Loucy (cell line): ENCODE measurements around the gene NSDHL.

Experiments used
- H2AFZ ChIP-seq: fragments of 200-600 bp; sonication (generic); 2 replicates; pipeline ENCODE4 v1.6.0; 2016; ENCODE audit warnings: antibody characterized with exemption, mild to moderate bottlenecking, low read length, moderate library complexity
- H3F3A ChIP-seq: fragments of 200-600 bp; 2 replicates; pipeline ENCODE4 v1.6.0; 2016; ENCODE audit warnings: antibody characterized with exemption, low read depth, mild to moderate bottlenecking
- H3K27me3 ChIP-seq: fragments of 200-600 bp; sonication (generic); 2 replicates; pipeline ENCODE4 v1.6.1; 2014; ENCODE audit warnings: low read length, mild to moderate bottlenecking; ENCODE audit not compliant: insufficient read depth, poor library complexity, severe bottlenecking
- H3K36me3 ChIP-seq: fragments of 200-600 bp; sonication (generic); 2 replicates; pipeline ENCODE4 v1.6.1; 2016; ENCODE audit warnings: low read length; ENCODE audit not compliant: insufficient read depth
- H3K4me1 ChIP-seq: fragments of 200-600 bp; sonication (generic); 2 replicates; pipeline ENCODE4 v1.5.1; 2014; ENCODE audit warnings: low read length, mild to moderate bottlenecking; ENCODE audit not compliant: insufficient read depth, poor library complexity, severe bottlenecking
- H3K4me2 ChIP-seq: fragments of 200-600 bp; sonication (generic); 2 replicates; pipeline ENCODE4 v1.6.0; 2014; ENCODE audit warnings: antibody characterized with exemption, low read length, low read depth, mild to moderate bottlenecking; ENCODE audit not compliant: poor library complexity, severe bottlenecking
- H3K4me3 ChIP-seq: fragments of 200-600 bp; sonication (generic); 2 replicates; pipeline ENCODE4 v1.5.1; 2014; ENCODE audit warnings: low read length, mild to moderate bottlenecking, mixed read lengths; ENCODE audit not compliant: poor library complexity, severe bottlenecking
- H3K79me2 ChIP-seq: fragments of 200-600 bp; sonication (generic); 2 replicates; pipeline ENCODE4 v1.6.1; 2014; ENCODE audit warnings: low read length; ENCODE audit not compliant: insufficient read depth
- H3K9ac ChIP-seq: fragments of 200-600 bp; sonication (generic); 2 replicates; pipeline ENCODE4 v1.6.0; 2014; ENCODE audit warnings: mild to moderate bottlenecking, low read depth, low read length, moderate library complexity; ENCODE audit not compliant: poor library complexity, severe bottlenecking
- H3K9me2 ChIP-seq: fragments of 200-600 bp; sonication (generic); replicated peaks from 2 replicates; pipeline ENCODE4 v1.6.1; 2016; ENCODE audit warnings: low read depth, low read length, mixed read lengths
- H3K9me3 ChIP-seq: fragments of 200-600 bp; sonication (generic); 2 replicates; pipeline ENCODE4 v1.6.1; 2014; ENCODE audit warnings: mild to moderate bottlenecking, antibody characterized with exemption, low read length, low read depth; ENCODE audit not compliant: insufficient read depth
- H4K20me1 ChIP-seq: fragments of 200-600 bp; sonication (generic); 2 replicates; pipeline ENCODE4 v1.6.0; 2014; ENCODE audit warnings: antibody characterized with exemption, low read length, mild to moderate bottlenecking; ENCODE audit not compliant: insufficient read depth, poor library complexity, severe bottlenecking
- EZH2phosphoT487 ChIP-seq: fragments of 200-600 bp; IDR thresholded peaks from 2 replicates; pipeline ENCODE4 v1.6.1; 2018; ENCODE audit warnings: antibody characterized with exemption, mild to moderate bottlenecking, moderate library complexity, borderline replicate concordance
- TF ChIP-seq, protein P1 (sequence below): fragments of 200-600 bp; sonication (generic); conservative IDR thresholded peaks from 2 replicates; pipeline ENCODE4 v1.5.1; 2014; ENCODE audit warnings: mild to moderate bottlenecking, antibody characterized with exemption, low read length

Gene NSDHL

DNA sequence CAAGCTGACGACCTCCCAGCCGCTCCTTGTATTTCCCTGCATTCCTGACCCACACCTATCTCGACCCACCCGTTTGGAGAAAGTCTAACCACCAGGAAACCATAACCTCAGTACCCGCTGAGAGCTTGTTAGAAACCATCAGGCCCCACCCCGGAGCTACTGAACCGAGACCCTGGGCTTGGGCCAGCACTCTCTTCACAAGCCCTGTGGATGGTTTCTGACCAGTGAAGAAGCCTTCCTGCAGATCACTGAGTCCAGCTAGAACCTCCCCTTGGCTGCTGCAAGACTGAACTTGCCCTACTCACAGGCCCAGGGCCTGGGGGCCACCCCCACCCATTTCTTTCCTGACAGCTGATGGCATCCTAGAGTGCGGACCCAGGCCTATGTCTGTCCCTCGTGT, 40.4 kb downstream of the NSDHL start:
- Histone ChIP-seq H3K27me3 (no peaks in the 10 kb centered on the region), H4K20me1 (no peaks in the 10 kb centered on the region), H3K4me2 (no peak overlapping the region), H3K36me3 (peaks cover 21% of the 10 kb centered on the region; the same call in 1 of the 2 replicates), H3K4me1 (no peaks in the 10 kb centered on the region), H3K4me3 (no peak overlapping the region), H3K9ac (no peak overlapping the region), H3K9me3 (no peaks in the 10 kb centered on the region), H3F3A (no peaks in the 10 kb centered on the region), H3K79me2 (no peaks in the 10 kb centered on the region), H3K9me2 (no peaks in the 10 kb centered on the region), H2AFZ (no peak overlapping the region)
- TF ChIP-seq EZH2phosphoT487, result no peak
- TF ChIP-seq, protein P1, sequence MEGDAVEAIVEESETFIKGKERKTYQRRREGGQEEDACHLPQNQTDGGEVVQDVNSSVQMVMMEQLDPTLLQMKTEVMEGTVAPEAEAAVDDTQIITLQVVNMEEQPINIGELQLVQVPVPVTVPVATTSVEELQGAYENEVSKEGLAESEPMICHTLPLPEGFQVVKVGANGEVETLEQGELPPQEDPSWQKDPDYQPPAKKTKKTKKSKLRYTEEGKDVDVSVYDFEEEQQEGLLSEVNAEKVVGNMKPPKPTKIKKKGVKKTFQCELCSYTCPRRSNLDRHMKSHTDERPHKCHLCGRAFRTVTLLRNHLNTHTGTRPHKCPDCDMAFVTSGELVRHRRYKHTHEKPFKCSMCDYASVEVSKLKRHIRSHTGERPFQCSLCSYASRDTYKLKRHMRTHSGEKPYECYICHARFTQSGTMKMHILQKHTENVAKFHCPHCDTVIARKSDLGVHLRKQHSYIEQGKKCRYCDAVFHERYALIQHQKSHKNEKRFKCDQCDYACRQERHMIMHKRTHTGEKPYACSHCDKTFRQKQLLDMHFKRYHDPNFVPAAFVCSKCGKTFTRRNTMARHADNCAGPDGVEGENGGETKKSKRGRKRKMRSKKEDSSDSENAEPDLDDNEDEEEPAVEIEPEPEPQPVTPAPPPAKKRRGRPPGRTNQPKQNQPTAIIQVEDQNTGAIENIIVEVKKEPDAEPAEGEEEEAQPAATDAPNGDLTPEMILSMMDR, result no peak

DNA sequence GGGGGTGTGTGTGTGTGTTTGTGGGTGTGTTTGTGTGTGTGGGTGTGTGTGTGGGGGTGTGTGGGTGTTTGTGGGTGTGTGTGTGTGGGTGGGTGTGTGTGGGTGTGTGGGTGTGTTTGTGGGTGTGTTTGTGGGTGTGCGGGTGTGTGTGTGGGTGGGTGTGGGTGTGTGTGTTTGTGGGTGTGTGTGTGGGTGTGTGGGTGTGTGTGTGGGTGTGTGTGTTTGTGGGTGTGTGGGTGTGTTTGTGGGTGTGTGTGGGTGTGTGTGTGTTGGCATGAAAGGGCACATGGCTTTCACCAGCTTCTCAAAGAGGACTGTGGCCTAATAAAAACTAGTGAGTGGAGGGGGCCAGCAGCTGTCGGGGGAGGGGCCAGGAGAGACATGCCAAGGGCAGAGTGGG, 41.7 kb downstream of the NSDHL start:
- H3K27me3 ChIP-seq, result no peaks in the 10 kb centered on the region

DNA sequence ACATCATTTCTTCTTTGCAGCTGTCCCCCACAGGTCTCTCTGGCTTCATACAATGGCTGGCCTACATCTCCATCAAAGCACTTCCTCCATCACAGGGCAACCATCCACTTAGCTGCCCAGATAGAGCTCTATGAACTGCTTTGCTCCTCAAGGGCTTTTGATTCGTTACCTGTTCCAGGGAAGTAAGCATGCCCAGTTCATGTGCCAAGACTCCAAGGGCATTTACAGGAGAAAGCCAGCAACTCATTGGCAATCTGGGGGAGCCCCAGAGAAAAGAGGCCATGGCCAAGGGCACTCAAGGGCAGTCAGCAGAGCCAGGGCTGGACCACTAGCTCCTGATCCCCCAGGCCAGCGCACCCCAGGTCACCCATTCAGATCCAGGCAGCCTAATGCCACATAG, 42.5 kb downstream of the NSDHL start:
- Histone ChIP-seq H3K9ac (no peak overlapping the region), H3K4me3 (no peak overlapping the region), H3K4me2 (no peak overlapping the region), H3K4me1 (no peaks in the 10 kb centered on the region), H2AFZ (no peak overlapping the region), H3K9me3 (no peaks in the 10 kb centered on the region), H3K9me2 (no peaks in the 10 kb centered on the region), H4K20me1 (no peaks in the 10 kb centered on the region), H3K79me2 (no peaks in the 10 kb centered on the region), H3K27me3 (no peaks in the 10 kb centered on the region), H3K36me3 (peaks cover 15% of the 10 kb centered on the region; the same call in 1 of the 2 replicates), H3F3A (no peaks in the 10 kb centered on the region)
- TF ChIP-seq, protein P1, result no peak
- no peak for TF ChIP-seq EZH2phosphoT487

More for the DNA sequence above, 41.7 kb downstream of the NSDHL start:
- H3K4me2 ChIP-seq, result no peak overlapping the region
- no peak overlapping the region for H2AFZ ChIP-seq
- no peaks in the 10 kb centered on the region for H3K4me1 ChIP-seq
- no peaks in the 10 kb centered on the region for H3K9me2 ChIP-seq
- H3K4me3 ChIP-seq, result no peak overlapping the region
- TF ChIP-seq, protein P1, result no peak
- no peak for TF ChIP-seq EZH2phosphoT487
- no peak overlapping the region for H3K9ac ChIP-seq
- H3K36me3 ChIP-seq, result peaks cover 15% of the 10 kb centered on the region; the same call in 1 of the 2 replicates
- H3K79me2 ChIP-seq, result no peaks in the 10 kb centered on the region
- no peaks in the 10 kb centered on the region for H3F3A ChIP-seq
- H3K9me3 ChIP-seq, result no peaks in the 10 kb centered on the region
- no peaks in the 10 kb centered on the region for H4K20me1 ChIP-seq
